NCI-H128 (cell line): ENCODE results near the gene UNC13D.
"Not testable (repeated sequence)": the region's sequence is repeated elsewhere in the genome, so short reads cannot be mapped to it uniquely, and the experiment has no call there.

Experiments
- DNase-seq: peaks from one replicate; lab custom pipeline; 2025; ENCODE audit not compliant: unreplicated experiment; lab: John Stamatoyannopoulos, UW

The UNC13D gene

DNA sequence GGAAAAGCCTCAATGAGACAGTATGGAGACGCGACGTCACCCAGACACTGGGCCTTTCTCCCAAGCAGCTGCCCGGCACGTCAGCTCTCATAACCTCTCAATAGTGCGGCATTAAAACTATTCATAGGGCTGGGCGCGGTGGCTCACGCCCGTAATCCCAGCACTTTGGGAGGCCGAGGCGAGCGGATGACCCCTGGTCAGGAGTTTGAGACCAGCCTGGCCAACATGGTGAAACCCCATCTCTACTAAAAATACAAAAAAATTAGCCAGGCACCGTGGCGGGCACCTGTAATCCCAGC lies 7.4 kb upstream of the UNC13D start:
- DNase-seq: not testable (repeated sequence)

GRCh38 chr17:75850928-75851692 lies 6.9 kb upstream of the UNC13D start:
- no peak for DNase-seq

DNA sequence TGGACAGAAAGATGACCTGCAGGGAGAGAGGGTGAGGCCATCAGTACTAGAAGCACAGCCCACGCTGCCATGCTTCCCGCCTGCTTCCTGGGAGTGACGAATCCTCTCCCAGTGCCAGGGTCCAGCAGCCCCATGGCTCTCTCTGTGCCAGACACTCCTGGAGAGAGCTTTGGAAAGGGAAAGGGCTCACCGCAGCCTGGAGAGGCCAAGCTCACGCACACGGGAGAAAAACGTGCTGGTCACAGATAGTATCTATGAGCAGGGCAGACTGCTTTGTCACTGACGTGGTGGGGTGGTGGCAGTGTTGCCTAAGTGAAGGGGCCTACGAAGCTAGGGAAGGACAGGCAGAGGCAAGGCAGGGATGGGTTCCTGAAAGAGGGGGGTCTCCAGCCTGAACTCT lies 5.5 kb upstream of the UNC13D start:
- DNase-seq: no peak

- DNase-seq: no peak
These were observed 5.1 kb upstream of the UNC13D start for GRCh38 chr17:75849279-75849646.

- no peak for DNase-seq
These were observed 4.5 kb upstream of the UNC13D start for GRCh38 chr17:75848523-75849278.

GRCh38 chr17:75847614-75848522 lies 3.7 kb upstream of the UNC13D start:
- DNase-seq: no peak

DNA sequence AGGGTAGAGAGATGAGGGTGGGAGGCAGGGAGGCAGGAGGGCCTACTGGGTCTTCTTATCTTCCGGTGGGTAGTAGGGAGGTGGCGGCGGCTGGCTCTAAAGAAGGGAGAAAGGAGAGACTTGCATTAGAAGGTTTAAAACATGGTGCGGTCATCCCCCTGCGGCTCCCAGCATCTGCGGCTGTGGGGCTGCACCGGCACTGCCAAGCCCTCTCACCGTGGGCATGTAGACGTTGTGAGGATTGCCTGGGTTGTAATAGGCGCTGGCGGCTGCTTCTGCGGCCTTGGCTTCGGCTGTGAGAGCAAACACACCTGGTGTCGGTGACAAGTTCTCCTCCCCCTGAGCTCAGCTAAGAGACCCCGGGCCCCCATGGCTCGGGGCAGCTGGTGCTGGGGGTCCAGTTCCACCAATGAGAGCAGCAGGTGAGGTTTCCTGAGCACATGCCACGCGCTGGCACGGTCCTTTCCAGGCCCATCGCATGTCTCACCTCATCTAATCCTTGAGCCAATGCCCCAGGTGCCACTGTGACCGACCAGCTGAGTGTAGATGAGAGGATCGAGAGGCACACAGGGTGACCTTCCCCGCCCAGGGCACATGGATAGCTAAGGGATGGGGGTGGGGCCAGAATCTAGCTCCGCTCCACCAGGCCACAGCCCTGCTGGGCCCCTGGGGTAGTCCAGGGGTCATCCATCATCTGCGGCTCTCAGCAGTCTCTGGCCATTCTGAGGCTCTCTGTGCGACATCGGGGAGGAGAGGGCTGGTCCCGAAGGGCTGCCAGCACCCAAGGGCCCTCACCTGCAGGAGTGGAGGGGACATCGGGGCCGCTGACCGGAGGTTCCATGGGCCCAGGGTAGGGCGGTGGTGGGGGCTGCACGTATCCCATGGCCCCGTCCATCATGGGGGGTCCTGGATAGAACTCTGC lies 2.7 kb upstream of the UNC13D start:
- DNase-seq: no peak

- no peak for DNase-seq
These were observed 1.9 kb upstream of the UNC13D start for GRCh38 chr17:75845933-75846691.

GRCh38 chr17:75845058-75845711 lies 981 bp upstream of the UNC13D start:
- no peak for DNase-seq

DNA sequence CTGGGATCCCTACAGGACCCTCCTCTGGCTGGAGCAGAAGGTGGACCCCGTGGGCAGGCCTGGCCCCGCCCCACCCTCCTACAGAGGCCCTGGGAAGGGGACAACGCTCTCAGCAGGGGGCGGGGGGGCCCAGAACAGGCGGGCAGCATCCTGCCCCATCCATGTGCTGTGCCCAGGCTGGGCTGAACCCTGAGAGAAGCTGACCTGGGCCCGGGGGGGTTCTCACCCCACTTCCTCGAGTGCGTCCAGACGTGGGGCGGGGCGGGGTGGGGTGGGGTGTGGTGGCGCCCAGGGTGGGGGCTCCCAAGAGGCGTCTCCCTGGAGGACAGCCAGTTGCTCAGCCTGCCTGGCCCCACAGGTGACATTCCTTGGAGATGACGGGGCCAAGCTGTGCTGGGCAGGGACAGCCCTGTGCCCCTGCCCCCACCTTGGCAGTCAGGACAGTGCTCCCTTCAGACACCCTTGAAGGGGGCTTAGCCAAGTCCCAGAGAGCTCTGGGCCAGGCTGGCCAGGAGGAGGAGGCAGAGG lies 390 bp upstream of the UNC13D start:
- no peak for DNase-seq

- no peak for DNase-seq
These were observed 1.1 kb downstream of the UNC13D start for GRCh38 chr17:75842963-75843576.

- no peak for DNase-seq
These were observed 1.8 kb downstream of the UNC13D start for GRCh38 chr17:75842411-75842810.

GRCh38 chr17:75840799-75841164 lies 3.4 kb downstream of the UNC13D start:
- no peak for DNase-seq

DNA sequence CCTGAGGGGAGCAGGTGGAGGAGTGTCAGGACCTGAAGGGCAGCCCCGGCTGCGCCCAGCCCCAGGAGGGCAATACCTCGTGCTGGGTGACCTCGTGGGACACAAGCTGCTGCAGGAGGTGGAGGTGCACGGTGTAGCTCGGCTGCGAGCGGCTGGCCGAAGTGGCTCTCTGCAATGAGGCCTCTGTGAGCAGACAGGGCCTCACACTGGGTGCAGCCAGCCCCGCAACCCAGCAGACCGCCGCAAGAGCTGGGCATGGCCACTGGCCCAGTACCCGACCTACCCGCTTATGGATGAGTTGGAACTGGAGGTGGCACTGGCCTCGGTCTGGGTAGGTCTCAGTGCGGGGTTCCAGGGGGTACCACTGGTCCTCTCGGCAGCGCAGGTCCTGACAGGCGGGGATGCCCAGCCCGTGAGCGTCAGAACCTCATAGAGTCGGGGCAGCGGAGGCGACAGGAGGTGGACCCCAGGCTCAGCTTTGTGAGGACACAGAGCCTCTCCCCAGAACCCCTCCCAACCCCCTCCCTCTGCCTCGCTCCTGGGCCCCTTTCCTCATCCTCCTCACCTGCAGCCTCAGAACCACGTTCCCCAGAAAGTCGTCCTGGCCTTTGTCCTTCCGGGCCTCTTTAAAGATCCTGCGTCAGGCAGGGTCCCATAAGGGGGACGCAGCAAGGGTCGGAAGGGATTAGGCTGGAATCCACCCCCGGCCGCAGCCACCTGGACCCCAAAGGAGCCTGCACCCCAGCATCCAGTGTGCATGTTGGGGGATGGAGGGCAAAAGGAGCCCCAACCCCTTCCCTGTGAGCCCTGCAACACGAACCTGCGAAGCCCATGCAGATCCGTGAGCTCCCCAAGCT lies 4.0 kb downstream of the UNC13D start:
- no peak for DNase-seq

DNA sequence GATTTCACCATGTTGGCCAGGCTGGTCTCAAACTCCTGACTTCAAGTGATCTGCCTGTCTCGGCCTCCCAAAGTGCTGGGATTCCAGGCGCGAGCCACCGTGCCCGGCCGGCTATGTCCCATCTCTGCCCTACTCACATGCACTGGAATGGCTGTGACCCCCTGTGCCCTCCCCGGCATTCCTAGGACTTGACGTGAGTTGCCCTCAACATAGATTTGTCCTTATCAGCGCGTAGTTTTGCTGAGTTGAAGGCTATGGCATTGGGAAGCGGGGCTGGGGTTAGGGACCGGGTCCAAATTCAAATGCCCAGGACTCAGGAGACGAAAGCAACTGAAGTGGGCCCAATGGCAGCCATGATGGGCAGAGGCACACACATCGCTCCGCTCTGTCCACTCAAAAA lies 5.8 kb downstream of the UNC13D start:
- no peak for DNase-seq

- DNase-seq: no peak
These were observed 6.3 kb downstream of the UNC13D start for GRCh38 chr17:75837899-75838298.

- no peak for DNase-seq
These were observed 7.6 kb downstream of the UNC13D start for GRCh38 chr17:75836605-75837004.

DNA sequence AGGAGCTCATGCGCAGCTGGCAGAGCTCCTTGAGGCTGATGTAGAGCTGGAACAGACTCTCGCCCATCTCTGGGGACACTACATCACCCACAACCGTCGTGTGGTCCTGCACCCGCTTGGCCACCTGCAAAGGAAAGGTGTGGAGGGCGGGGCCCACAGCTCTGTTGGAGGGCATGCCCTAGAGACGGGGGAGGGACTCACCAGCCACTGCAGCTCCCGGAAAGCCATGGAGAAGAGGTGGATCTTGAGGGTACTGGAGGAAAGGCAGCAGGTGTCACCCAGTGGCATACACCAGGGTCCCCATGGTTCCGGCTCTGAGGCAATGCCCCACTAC lies 8.6 kb downstream of the UNC13D start:
- DNase-seq: no peak
